Stomach (tissue), 9 donors: ENCODE results near the gene ARHGAP15. TPM values are rescaled to one million over a fixed set of nuclear protein-coding genes. Genes with fewer than 3 reads are reported as not detected.
A peak's percentile ranks its signal among the peaks of the same experiment; 100 is the strongest.

Experiments
- DNase-seq, 2 donors: peaks; one replicate each; pipeline versions ENCODE4 v3.0.0 to v3.0.0-alpha.2; 2013 to 2019
- H3K27ac ChIP-seq, 5 donors: fragments of 200-600 bp in 4 of 5; sonication (generic) in 4 of 5; one replicate each; pipeline ENCODE4 v1.5.1; 2013 to 2019; ENCODE audit warnings: mild to moderate bottlenecking in 1 of 5, moderate library complexity in 1 of 5
- H3K27me3 ChIP-seq, 3 donors: fragments of 200-600 bp; sonication (generic); one replicate each; pipeline ENCODE4 v1.5.1; 2017 to 2019; ENCODE audit warnings: mixed run types in 1 of 3
- H3K36me3 ChIP-seq, 4 donors: fragments of 200-600 bp; sonication (generic); 1 replicate in 3 of 4; 2 replicates in 1 of 4; pipeline ENCODE4 v1.5.1; 2016 to 2019
- H3K4me1 ChIP-seq, 4 donors: fragments of 200-600 bp; sonication (generic); one replicate each; pipeline ENCODE4 v1.5.1; 2016 to 2019
- H3K4me3 ChIP-seq, 4 donors: fragments of 200-600 bp; sonication (generic) in 3 of 4; one replicate each; pipeline ENCODE4 v1.5.1; 2016 to 2019; ENCODE audit warnings: mild to moderate bottlenecking in 1 of 4
- H3K9me3 ChIP-seq, 4 donors: fragments of 200-600 bp; sonication (generic); one replicate each; pipeline ENCODE4 v1.5.1; 2016 to 2019
- CTCF ChIP-seq, 7 experiments: fragments of 450-650 bp in 4 of 7; fragments of 200-600 bp in 3 of 7; sonication (generic) in 3 of 7; IDR thresholded peaks; one replicate each; pipeline ENCODE4 v1.5.1; 2016 to 2019; ENCODE audit warnings: antibody characterized with exemption in 7 of 7, control low read depth in 2 of 7, mild to moderate bottlenecking in 1 of 7
- EP300 ChIP-seq: sonication (generic); formaldehyde crosslinking; IDR thresholded peaks from one replicate; pipeline ENCODE4 v1.6.1; 2017; ENCODE audit warnings: antibody characterized with exemption
- POLR2A ChIP-seq, 4 donors: fragments of 450-650 bp; IDR thresholded peaks; one replicate each; pipeline ENCODE4 v1.6.1; 2016; ENCODE audit warnings: antibody characterized with exemption in 4 of 4, control low read depth in 2 of 4, mild to moderate bottlenecking in 1 of 4, moderate library complexity in 1 of 4
- POLR2AphosphoS5 ChIP-seq, 3 donors: sonication (generic); formaldehyde crosslinking; IDR thresholded peaks; one replicate each; pipeline ENCODE4 v1.6.1; 2016; ENCODE audit warnings: antibody characterized with exemption in 3 of 3
- WGBS, 5 donors: extraction: QIAGEN DNeasy Blood & Tissue Kit in 3 of 5; methylation state at CpG; one replicate each; pipeline versions ENCODE4 v1.1.5 to v1.1.7; 2013 to 2018; 5-methylcytosine and 5-hydroxymethylcytosine counted together
- intact Hi-C: fragments of 100-400 bp; cut with DNase I; formaldehyde crosslinking; loops from one replicate; pipeline ENCODE4 v1.15.1; 2023; ENCODE audit warnings: low total_unique reads
- polyA plus RNA-seq, 3 donors: library from polyadenylated mRNA; stranded (reverse); fragments of 200-250 nt; gene quantifications; one replicate each; pipeline ENCODE4 v1.2.3, GENCODE V29; 2013
- total RNA-seq, 5 donors: library from RNA; depleted of rRNA; stranded (reverse); fragments of >200 nt; gene quantifications; one replicate each; pipeline versions ENCODE4 v1.1.0 to v1.2.3, GENCODE V29; 2014 to 2016
- donor health status: healthy with polysubstance abuse.
- donor health status: Bipolar disorder and iron deficiency.
- donor health status: healthy.

Gene ARHGAP15
- total and polyA plus RNA-seq, 8 donors: 1.8 to 66.3 (median 6.8) TPM; not detected in 1

- H3K27ac ChIP-seq: no peak overlapping the region
- no peak for DNase-seq
- no peaks in the 10 kb centered on the region for H3K27me3 ChIP-seq
- TF ChIP-seq POLR2AphosphoS5 (IDR thresholded peaks at IDR 0.05) (no peak), EP300 (no peak), POLR2A (IDR thresholded peaks at IDR 0.05) (no peak), CTCF (IDR thresholded peaks at IDR 0.05) (no peak)
- H3K9me3 ChIP-seq: no peaks in the 10 kb centered on the region
- H3K4me1 ChIP-seq: no peaks in the 10 kb centered on the region
- H3K4me3 ChIP-seq: no peak overlapping the region
- no peaks in the 10 kb centered on the region for H3K36me3 ChIP-seq
- intact Hi-C loops: no loop called here
Measured at GRCh38 chr2:143588746-143589145, 459.5 kb downstream of the ARHGAP15 start.

- Histone ChIP-seq H3K4me3 (no peak overlapping the region), H3K36me3 (no peaks in the 10 kb centered on the region), H3K9me3 (no peaks in the 10 kb centered on the region), H3K27me3 (no peaks in the 10 kb centered on the region), H3K4me1 (no peaks in the 10 kb centered on the region), H3K27ac (no peak overlapping the region)
- DNase-seq: no peak
- TF ChIP-seq POLR2A (IDR thresholded peaks at IDR 0.05): no peak
- no peak for TF ChIP-seq POLR2AphosphoS5 (IDR thresholded peaks at IDR 0.05)
- TF ChIP-seq CTCF (IDR thresholded peaks at IDR 0.05): no peak
- TF ChIP-seq EP300: no peak
- WGBS, 5 donors: 81 to 90% (median 89%) methylated on average over 7 of the region's 7 CpGs
- intact Hi-C loops: no loop called here
Measured at GRCh38 chr2:143594161-143594560, 464.9 kb downstream of the ARHGAP15 start.

DNA sequence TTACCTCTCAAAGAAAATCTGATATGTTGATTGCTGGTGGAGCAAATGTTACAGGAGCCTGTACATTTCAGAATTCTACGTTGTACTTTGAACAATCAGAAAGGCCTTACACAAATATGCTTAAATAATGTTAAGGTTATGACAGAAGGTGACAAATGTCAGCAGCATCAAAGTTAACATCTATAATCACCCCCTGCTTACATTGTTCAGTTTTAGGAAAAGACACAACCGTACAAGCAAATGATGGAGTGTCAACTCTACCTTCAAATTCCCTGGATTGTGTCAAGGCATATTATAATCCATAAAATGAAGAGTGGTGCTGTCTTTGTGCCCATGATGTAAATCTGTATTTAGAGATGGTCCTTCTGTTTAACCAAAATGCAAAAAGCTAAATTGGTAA is 465.5 kb downstream of the ARHGAP15 start:
- no peaks in the 10 kb centered on the region for H3K27me3 ChIP-seq
- H3K4me1 ChIP-seq: no peaks in the 10 kb centered on the region
- no peak overlapping the region for H3K27ac ChIP-seq
- WGBS, 5 donors: 39 to 81% (median 43%) methylated on average over 2 of the region's 2 CpGs
- no peaks in the 10 kb centered on the region for H3K9me3 ChIP-seq
- no peak for TF ChIP-seq EP300
- TF ChIP-seq POLR2A (IDR thresholded peaks at IDR 0.05): no peak
- no peak for TF ChIP-seq POLR2AphosphoS5 (IDR thresholded peaks at IDR 0.05)
- no peak for TF ChIP-seq CTCF (IDR thresholded peaks at IDR 0.05)
- H3K4me3 ChIP-seq: no peak overlapping the region
- intact Hi-C loops: no loop called here
- H3K36me3 ChIP-seq: no peaks in the 10 kb centered on the region
- no peak for DNase-seq

DNA sequence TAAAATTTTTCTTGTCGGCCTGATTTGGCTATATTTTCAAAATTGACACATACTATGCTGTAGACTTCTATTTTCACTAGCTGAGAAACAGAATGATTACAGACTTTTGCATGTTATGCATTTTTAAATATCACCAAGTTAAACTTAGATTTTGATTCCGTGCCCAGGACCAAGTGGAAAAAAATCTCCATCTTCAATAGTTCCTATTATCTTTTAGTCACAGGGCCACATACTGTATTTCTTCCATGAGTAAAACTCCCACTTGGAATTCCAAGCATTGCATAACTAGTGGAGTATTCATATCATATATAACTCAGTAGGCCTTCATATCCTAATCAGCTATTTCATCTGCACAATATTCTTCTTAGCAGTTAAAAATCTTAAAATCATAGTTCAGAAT is 470.9 kb downstream of the ARHGAP15 start:
- H3K4me3 ChIP-seq: no peak overlapping the region
- intact Hi-C loops: no loop called here
- H3K27ac ChIP-seq: no peak overlapping the region
- TF ChIP-seq POLR2AphosphoS5 (IDR thresholded peaks at IDR 0.05) (no peak), EP300 (no peak), CTCF (IDR thresholded peaks at IDR 0.05) (no peak), POLR2A (IDR thresholded peaks at IDR 0.05) (no peak)
- DNase-seq: peak in 1 of 2 donors; percentile 44
- no peaks in the 10 kb centered on the region for H3K36me3 ChIP-seq
- H3K4me1 ChIP-seq: no peaks in the 10 kb centered on the region
- WGBS, 5 donors: 66 to 85% (median 78%) methylated on average over 2 of the region's 2 CpGs
- no peaks in the 10 kb centered on the region for H3K9me3 ChIP-seq
- H3K27me3 ChIP-seq: no peaks in the 10 kb centered on the region
